Activated naive CD8-positive, alpha-beta T cell treated with anti-CD3 and anti-CD28 coated beads, Interleukin-2, amount 50 U/mL, for 16 hours (primary cell): ENCODE measurements around the gene MYL12A.

Source experiments
- DNase-seq: peaks from one replicate; pipeline ENCODE4 v3.0.0-alpha.2; 2020; ENCODE audit warnings: low read depth, low spot score

The MYL12A gene

GRCh38 chr18:3224223-3224622 lies 23.4 kb upstream of the MYL12A start:
- DNase-seq, result no peak

- no peak for DNase-seq
Observed at GRCh38 chr18:3225588-3225987, 22.0 kb upstream of the MYL12A start.

DNA sequence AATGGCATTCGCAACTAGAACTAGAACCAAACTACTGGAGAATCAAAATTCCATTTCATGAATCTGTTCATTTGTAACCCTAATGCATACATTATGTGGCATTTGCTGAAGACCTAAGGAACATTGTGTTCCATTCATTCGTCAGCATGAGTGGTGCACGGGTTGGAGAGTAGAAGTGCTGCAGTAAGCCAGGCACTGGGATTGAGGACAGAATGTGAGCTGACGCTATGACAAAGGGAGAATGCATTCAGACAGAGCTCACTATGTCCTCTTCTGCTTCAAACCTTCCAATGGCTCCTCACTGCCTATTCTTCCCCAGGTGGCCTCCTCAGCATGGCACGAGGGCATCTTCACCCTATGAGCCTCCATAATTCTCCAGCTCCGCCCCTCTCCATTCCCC lies 21.6 kb upstream of the MYL12A start:
- DNase-seq, result no peak

GRCh38 chr18:3230401-3231334 lies 16.9 kb upstream of the MYL12A start:
- no peak for DNase-seq

GRCh38 chr18:3233004-3233403 lies 14.6 kb upstream of the MYL12A start:
- DNase-seq, result no peak

DNA sequence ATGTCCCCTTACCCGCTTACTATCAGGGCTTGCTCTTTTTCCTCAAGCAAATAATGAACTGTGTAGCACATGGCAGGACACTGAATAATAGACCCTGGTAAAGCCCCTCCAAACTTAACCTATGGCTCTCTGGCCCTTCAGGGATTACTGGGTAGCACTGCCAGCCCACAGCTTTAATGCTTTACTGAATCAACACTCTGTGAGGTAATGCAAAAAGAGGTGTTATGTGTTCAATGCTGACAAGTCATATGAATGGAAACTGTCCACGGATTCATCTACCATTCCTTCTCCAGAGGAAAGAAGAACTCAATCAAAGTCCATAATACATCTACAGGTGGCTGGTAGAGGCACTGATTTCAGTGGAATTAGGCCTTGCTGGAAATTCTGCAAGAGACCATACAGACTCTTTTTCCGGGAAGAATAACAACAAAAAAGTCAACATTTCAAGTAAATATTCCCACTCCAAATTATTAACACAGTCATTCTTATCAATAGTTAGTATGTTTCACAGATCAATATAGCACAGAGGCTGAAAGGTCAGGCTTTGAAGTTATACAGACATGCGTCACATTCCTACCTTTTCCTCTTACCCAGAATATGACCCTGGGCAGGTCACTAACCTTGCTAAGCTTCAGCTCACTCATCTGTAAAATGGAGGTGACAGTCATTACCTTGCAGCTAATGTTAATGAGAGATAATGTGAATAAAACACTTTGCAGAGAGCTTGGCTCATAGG lies 14.0 kb upstream of the MYL12A start:
- no peak for DNase-seq

GRCh38 chr18:3234457-3234856 lies 13.1 kb upstream of the MYL12A start:
- DNase-seq, result no peak

DNA sequence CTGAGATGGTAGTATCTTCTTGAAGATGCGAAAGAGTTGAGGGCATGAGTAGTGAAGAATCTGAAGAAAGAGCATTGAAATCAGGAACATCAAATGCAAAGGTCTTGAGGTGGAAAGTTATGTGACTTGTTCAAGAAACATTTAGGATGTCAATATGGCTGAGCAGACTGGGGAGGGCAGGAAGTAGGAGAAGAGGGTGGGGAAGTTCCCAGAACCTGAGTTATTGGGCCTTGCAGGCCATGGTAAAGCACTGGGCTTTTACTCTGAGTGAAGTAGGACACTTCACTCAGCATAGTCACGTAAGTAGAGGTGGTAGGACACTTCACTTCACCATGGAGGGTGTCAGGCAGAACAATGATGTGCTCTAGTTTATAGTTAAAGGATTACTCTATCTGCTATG lies 11.8 kb upstream of the MYL12A start:
- DNase-seq, result no peak

DNA sequence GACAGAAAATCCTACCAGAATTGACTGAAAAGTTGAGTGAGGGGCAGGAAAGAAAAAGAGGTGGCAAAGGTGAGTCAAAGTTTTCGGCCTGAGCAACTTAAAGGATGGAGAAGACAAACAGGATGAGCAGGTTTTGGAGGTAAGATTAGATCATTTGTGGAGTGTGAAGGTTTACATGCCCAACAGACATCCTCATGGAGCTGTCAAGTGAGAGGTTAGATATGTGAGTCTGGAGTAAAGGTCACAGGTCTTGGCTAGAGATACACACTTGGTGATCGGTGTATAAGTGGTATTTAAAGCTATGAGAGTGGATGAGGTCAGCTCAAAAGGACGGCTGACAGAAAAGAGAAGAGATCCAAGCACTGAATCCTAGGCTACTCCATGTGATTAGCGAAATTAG lies 11.1 kb upstream of the MYL12A start:
- no peak for DNase-seq

GRCh38 chr18:3238742-3239141 lies 8.9 kb upstream of the MYL12A start:
- no peak for DNase-seq

- DNase-seq, result no peak
Observed at GRCh38 chr18:3245185-3245564, 2.4 kb upstream of the MYL12A start.

- peak; percentile 67 for DNase-seq
Observed at GRCh38 chr18:3245853-3246634, 1.6 kb upstream of the MYL12A start.

DNA sequence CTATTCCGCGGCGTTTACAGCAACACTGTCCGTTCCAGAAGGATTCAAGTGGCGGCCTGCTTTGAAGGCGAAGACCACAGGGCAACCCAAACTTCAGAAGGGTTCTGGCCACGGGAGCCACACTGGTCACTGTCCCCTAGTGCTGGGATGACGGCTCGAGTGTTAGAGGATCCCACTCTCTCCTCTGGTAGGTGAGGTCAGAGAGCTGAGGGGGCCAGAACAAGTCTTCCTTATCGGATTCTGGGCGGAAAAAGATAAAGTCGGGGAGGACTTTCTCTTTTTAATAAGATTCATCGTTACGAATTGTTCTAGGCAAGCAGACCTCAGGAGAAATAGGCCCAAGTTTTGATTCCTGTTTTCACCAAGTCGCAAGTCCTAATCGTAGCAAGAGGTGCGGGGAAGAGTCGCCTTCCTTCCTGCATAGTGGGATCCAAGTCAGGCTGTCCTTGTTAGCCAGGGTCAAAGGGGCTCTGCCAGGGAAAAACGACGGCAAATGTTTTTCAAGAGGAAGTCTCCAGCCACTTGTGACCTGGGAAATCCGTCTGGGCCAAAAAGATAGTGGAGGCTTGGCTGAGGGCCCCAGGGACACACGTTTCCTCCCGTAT lies 864 bp upstream of the MYL12A start:
- DNase-seq, result no peak

DNA sequence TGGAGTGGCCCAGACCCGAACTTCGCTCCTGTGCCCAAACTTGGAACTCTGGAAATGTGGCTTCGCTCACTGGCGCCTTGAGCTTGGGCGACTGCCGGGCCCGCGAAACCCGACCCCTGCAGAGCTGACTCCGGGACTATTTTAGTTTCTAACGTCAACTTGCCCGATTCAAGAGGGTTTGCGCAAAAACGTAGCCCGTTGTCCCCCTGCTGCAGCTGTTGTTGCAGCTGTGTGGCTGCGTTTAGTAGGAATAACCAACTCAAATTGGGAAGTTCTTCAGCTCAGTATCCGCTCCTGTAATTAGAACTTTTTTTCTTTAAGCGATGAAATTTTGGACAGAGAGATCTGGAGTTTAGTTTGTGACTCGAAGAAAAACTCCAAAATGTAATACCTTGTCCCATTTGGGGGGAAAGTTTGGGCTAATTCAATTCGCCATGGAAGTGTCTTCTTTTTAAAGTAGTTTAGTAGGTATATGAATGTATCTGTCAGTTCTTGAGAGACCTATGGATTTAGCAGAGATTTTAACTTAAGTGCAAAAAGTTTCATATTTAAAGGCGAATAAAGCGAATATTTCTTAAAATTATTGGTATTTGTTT lies 559 bp downstream of the MYL12A start:
- DNase-seq, result no peak

- DNase-seq, result no peak
Observed at GRCh38 chr18:3248658-3249359, 1.2 kb downstream of the MYL12A start.

GRCh38 chr18:3250237-3251107 lies 2.9 kb downstream of the MYL12A start:
- no peak for DNase-seq

DNA sequence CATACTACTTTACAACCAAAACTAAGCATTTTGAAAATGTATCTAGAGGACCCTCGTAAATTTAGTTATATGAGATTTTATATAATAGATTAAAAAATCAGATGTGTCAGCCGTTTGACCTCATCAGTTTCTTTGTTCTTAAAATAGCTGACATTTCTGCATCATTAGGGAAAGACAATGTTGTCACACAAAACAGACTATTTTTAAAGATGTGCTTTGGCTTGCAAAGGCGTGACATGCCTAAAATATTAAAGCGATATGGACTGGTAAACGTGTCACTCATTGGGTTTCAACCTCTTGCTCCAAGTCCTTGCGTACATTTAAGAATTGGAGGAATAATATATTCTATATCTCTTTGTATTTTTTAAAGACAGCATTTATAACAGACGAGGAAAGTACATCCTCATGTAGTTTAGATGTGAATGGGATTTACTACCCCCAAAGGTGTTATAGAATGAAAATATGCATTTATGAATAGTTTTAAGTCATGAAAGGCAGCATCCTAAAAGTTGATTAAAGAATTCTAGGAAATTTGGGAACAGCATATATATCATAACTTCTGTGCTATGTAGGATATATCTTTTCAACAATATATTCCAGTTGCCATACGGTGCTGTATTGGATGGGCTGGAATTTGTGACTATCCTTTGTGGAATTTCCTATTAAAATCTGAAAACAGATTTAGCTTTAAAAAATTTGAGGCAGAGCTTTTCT lies 3.8 kb downstream of the MYL12A start:
- DNase-seq, result no peak

GRCh38 chr18:3251963-3252277 lies 4.3 kb downstream of the MYL12A start:
- no peak for DNase-seq

GRCh38 chr18:3252843-3253242 lies 5.2 kb downstream of the MYL12A start:
- DNase-seq, result no peak
